NCI-H2171 (cell line): ENCODE measurements around the gene SLC27A4.
A peak's percentile ranks its signal among the peaks of the same experiment; 100 is the strongest.
"Not testable (repeated sequence)": the region's sequence is repeated elsewhere in the genome, so short reads cannot be mapped to it uniquely, and the experiment has no call there.

Experiments
- DNase-seq: peaks from one replicate; lab custom pipeline; 2025; lab: John Stamatoyannopoulos, UW

The SLC27A4 gene

GRCh38 chr9:128324401-128324800 is 15.9 kb upstream of the SLC27A4 start:
- DNase-seq, result no peak

DNA sequence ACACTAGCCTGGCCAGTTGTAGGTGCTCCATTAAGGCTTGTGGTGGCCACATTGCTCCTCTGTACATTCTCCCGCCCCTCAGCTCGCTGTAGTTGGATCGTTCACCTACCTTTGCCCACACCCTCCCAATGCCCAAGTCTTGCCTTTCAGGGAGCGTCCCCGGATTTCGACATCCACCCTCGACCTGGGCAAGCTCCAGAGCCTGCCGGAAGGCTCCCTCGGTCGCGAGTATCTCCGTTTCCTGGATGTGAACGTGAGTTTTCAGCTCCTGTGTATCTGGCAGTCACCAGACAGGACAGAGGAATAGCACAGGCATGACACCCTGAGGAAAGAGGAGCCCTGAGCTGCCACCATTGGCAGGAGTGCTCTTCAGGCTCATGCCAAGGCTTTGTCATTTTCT is 14.7 kb upstream of the SLC27A4 start:
- no peak for DNase-seq

- DNase-seq, result no peak
Observed at GRCh38 chr9:128333451-128333869, 6.9 kb upstream of the SLC27A4 start.

DNA sequence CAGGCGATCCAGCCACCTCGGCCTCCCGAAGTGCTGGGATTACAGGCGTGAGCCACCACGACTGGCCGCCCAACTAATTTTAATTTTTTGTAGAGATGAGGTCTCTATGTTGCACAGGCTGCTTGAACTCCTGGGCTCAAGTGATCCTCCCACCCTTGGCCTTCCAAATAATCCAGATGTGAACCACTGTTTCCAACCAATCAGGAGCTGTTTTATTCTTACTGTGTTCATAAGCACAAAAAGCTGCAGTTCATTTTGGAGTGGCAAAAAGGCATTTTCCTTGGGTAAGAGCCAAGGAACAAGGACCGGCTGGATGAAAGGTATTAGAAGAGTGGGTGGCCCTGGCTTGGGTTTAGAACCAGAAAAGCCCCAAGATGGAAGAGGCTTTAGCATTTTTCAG is 5.2 kb upstream of the SLC27A4 start:
- DNase-seq, result no peak

DNA sequence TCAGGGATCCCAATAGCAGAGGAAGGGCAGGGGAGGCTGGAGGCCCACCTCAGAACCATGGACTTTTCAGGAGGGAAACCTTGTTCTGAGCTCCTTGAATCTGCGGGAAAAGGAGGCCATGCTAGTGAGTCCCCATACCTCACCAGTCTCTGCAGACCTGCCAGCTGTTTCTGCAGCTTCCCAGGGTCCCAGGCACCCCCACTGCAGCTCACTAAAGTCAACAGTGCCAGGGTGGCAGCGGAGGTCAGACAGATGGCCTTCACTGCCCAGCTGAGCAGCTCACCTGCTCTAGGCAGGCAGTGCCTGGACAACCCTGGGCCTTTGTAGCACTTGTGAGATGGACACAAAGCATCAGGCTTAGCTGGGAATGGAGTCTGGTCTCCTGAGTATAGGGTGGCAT is 4.4 kb upstream of the SLC27A4 start:
- no peak for DNase-seq

- no peak for DNase-seq
Observed at GRCh38 chr9:128337936-128338335, 2.4 kb upstream of the SLC27A4 start.

- not testable (repeated sequence) for DNase-seq
Observed at GRCh38 chr9:128338852-128339614, 1.3 kb upstream of the SLC27A4 start.

- DNase-seq, result no peak
Observed at GRCh38 chr9:128340691-128341434, 536 bp downstream of the SLC27A4 start.

- peak; percentile 64 for DNase-seq
Observed at GRCh38 chr9:128341435-128341849, 1.1 kb downstream of the SLC27A4 start.

- DNase-seq, result no peak
Observed at GRCh38 chr9:128342971-128343680, 2.8 kb downstream of the SLC27A4 start.

- no peak for DNase-seq
Observed at GRCh38 chr9:128343855-128344254, 3.5 kb downstream of the SLC27A4 start.

- DNase-seq, result no peak
Observed at GRCh38 chr9:128344931-128345605, 4.7 kb downstream of the SLC27A4 start.

GRCh38 chr9:128349125-128349524 is 8.8 kb downstream of the SLC27A4 start:
- DNase-seq, result no peak

- DNase-seq, result no peak
Observed at GRCh38 chr9:128349772-128350171, 9.4 kb downstream of the SLC27A4 start.

GRCh38 chr9:128355451-128355850 is 15.1 kb downstream of the SLC27A4 start:
- no peak for DNase-seq

GRCh38 chr9:128358090-128358489 is 17.8 kb downstream of the SLC27A4 start:
- no peak for DNase-seq

GRCh38 chr9:128358861-128359260 is 18.5 kb downstream of the SLC27A4 start:
- DNase-seq, result no peak

GRCh38 chr9:128360826-128361225 is 20.5 kb downstream of the SLC27A4 start:
- DNase-seq, result no peak

- peak; percentile 39 for DNase-seq
Observed at GRCh38 chr9:128361296-128361985, 21.1 kb downstream of the SLC27A4 start.

- peak; percentile 89 for DNase-seq
Observed at GRCh38 chr9:128361986-128362646, 21.8 kb downstream of the SLC27A4 start.

DNA sequence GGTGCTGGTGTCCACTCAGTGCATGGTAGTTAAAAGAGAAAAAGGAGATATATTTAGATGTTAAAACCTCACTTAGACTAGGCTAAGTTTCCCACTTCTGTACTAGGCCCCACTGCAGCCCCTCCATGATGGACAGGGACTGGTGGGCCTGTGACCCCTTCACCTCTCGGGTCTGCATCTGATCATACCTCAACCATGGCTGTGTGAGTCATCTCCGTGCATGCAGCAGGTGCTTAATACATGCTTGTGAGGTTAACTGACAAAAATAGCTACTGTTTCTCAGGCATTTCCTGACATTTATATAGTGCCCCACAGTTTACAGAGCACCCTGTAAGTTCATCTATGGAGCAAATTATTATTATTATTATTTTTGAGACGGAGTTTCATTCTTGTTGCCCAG is 22.4 kb downstream of the SLC27A4 start:
- no peak for DNase-seq
